GM19324 (cell line): ENCODE data around the gene GRM8.
"Not testable (repeated sequence)": the region's sequence is repeated elsewhere in the genome, so short reads cannot be mapped to it uniquely, and the experiment has no call there.

Source experiments
- ATAC-seq: cut with Tn5 transposase; IDR thresholded peaks from one replicate; pipeline ENCODE4 v1.9.1; 2021; ENCODE audit warnings: mild to moderate bottlenecking, moderate library complexity; ENCODE audit not compliant: unreplicated experiment, low FRiP score

GRM8 gene

DNA sequence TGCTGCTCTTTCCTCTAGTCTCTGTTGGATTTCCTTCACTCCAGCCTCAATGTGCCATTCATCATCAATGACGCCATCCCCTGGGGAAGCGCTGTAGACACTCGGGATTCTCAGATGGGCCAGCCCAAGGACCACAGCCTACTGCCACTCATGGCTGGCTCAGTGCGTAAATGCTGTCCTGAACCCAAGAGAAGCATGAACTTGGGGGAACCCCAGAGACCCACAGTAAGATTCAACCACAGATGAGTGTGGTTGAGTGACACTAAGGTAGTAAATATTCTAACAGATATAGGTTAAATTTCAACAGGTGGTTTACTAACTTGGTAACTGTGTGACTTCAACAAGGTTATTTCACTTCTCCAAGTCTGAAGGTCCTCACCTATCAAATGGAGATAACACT lies 304.1 kb downstream of the GRM8 start:
- peak; percentile 58 for ATAC-seq

GRCh38 chr7:126940723-126941307 lies 311.9 kb downstream of the GRM8 start:
- ATAC-seq = no peak

DNA sequence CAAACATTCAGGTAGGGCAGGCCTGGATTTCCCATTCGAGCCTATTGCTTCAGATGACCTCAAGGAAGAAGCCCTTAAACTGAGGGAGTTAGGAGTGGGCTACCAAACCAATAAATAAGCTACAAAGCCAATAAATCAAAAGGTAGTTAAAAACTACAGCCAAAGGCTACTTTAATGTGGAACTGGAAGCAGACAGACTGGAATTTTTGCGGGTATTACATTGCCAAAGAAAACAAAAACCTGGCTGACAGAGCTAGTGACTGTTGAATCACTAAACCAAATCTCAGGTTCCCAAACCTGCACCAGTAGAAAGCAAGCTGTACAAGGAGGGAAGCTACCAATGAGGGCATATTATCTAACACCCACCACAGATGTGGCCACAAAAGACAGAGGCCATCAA lies 315.6 kb downstream of the GRM8 start:
- ATAC-seq = no peak

- no peak for ATAC-seq
These were observed 321.2 kb downstream of the GRM8 start for GRCh38 chr7:126931581-126931980.

GRCh38 chr7:126930166-126930565 lies 322.6 kb downstream of the GRM8 start:
- ATAC-seq = no peak

GRCh38 chr7:126924477-126924876 lies 328.3 kb downstream of the GRM8 start:
- ATAC-seq = no peak

GRCh38 chr7:126911627-126912026 lies 341.1 kb downstream of the GRM8 start:
- ATAC-seq = not testable (repeated sequence)

DNA sequence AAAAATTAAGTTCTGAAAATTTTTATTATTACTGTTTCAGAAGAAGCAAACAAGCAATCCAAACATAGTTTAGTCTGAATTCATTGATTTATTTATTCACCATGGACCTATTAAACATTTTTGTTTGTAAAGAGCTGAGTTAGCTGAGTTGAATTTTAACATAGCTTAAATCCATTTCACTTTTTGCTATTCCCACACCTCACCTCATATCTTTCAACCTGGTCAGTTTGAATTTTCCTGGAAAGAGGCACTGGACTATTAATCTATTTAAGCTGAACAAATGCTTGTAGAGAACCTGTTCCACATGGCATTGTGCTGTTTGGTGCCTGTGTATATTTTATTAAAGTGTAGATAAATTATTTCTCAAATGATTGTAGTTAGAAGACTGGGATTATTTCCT lies 344.2 kb downstream of the GRM8 start:
- ATAC-seq = not testable (repeated sequence)

- not testable (repeated sequence) for ATAC-seq
These were observed 345.1 kb downstream of the GRM8 start for GRCh38 chr7:126907657-126908056.

DNA sequence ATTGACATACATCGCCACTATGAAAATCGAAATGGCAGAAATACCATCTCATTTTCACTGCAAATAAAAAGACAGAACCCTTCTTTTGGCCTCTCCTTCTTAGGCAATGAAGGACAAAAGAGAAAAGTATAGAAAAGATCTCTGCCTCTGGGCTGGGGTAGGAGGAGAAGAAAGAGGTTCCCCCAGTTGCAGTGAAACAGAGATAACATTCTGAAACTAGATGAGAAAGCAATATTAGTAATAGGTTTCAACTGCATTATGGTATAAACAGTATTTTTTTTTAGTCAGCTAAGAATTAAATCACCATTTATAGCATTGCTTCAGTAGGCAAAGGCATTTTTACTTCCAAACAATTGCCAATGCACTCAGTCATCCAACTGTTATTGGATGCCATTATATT lies 347.5 kb downstream of the GRM8 start:
- ATAC-seq = not testable (repeated sequence)

DNA sequence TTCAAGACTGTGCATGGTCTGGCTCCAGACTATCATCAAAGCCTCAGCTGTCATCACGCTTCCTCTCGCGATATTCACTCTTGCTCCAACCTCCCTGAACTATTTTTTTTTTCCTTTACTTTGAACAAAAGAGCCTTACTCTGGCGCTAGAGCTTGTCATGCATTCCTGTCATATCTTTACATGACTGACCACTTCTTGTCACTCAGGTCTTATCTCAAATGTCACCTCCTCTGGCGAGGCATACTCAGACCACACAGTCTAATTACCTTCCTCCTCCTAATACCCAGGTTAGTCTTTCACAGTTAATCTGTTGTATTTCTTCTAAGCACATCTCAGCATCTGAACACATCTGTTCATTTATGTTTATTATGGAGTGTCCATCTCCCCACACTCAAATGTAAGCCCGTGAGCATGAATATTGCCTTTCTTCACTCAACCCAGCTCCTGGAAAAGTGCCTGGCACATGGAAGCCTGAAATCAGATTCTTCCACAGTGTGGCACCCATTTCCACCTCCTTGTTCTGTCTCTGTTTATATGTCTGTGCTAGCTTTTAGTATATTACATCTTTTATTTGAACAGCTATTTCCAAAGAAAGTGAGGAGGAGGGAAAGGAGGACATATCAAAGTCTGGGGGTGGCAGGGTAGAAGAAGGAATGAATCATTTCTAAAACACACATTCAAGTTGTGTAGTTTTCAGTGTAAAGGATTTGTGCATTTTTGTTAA lies 351.5 kb downstream of the GRM8 start:
- ATAC-seq = not testable (repeated sequence)

GRCh38 chr7:126887980-126888379 lies 364.8 kb downstream of the GRM8 start:
- ATAC-seq = not testable (repeated sequence)

DNA sequence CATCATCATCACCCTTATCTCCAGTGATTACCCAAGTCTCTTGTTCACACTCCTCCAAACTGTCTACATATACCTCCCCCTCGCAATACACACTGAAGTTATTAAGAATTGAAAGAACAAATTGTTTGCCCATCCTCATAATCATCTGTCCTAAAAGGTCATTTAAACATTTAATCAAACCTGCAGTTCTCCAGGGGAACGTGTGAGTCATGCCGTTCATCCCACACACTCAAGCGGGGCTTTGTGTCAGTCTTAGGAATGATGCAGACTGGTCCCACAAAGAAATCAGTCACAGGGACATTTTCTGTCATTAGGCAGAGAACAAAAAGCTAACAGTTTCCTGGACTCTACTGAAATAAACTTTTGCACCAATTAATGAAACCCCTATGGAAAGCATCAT lies 365.2 kb downstream of the GRM8 start:
- not testable (repeated sequence) for ATAC-seq

- not testable (repeated sequence) for ATAC-seq
These were observed 370.0 kb downstream of the GRM8 start for GRCh38 chr7:126882730-126883129.

DNA sequence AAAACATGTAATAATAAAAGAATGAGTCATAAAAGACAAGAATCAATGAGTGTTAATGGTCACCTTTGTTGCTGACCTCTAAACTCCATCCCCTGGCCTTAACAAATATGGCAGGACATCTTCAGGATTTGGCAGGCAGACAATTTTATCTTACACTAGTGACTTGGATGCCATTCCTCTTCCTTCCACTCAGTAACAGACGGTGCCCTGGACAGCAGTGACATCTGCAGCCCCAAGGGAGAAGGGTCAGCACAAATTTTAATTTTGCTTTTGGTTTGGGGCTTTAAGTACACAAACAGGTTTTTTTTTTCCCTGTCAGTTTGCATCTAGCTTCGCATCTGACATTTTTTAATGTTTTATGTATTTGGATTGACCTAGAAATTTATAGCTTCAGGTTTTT lies 370.8 kb downstream of the GRM8 start:
- ATAC-seq = not testable (repeated sequence)

GRCh38 chr7:126881315-126881714 lies 371.4 kb downstream of the GRM8 start:
- no peak for ATAC-seq

GRCh38 chr7:126876536-126876935 lies 376.2 kb downstream of the GRM8 start:
- not testable (repeated sequence) for ATAC-seq

DNA sequence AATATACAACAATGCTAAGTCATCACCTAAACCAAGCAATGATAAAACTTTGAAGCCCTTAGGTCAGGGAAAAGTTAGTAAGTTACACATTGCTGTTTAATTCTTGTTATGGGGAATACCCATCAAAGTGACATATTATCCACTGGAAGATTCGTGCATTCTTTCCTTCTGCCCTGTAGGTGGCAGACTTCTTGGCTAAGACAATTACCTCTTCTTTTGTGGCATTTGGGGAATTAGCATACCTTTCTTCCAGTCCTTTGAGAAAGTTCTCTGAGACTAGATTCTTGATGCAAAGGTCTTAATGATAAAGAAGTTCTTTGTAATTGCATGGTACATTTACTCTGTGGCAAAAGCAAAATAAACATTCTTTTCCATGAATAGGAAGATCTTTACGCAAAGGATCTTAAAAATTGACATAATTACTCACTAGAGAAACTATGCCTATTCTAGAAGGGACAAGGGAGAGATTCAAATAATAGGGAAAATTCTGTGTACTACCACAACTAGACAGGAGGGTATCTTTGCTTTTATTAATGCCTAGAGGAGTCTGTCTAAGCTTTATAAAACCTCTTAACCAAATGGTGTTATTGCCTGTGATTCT lies 395.9 kb downstream of the GRM8 start:
- peak; percentile 62 for ATAC-seq

- ATAC-seq = no peak
These were observed 407.4 kb downstream of the GRM8 start for GRCh38 chr7:126845331-126845730.

DNA sequence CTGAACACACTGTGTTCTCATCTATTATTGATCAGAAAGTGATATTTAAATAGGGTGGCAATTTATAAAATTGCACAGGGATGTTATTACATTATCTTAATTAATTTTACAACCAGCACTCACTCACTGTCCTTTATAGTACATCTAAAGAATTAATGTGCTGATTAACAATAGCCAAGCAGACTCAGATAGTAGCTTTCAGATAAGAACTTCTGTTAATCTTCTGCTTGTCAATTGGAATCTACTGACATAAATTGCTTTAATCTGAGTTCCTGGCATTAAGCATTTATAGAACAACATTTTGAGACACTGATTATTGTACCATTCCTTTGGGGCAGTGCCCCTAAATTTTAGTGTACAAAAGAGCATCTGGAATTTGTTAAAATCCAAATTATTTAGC lies 408.9 kb downstream of the GRM8 start:
- ATAC-seq = no peak

DNA sequence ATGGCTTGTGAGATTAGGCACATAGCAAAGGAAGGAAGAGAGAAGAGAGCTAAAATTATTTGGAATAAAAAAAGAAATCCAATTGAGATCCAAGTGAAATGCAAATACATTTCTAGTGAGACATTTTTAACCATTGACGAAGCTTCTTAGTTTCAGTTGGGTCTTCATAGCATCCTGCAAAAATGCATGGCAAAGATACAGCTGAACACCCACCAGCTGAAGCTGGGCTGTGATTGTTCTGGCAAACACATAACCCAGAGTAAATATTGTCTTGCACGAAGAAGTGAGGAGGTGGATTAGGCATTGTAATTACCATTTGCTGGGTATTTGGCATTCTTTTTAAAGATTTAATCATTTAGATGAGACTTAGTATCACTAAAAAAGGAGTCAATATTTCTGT lies 409.4 kb downstream of the GRM8 start:
- no peak for ATAC-seq

- ATAC-seq = no peak
These were observed 410.3 kb downstream of the GRM8 start for GRCh38 chr7:126842451-126842850.
